GM12878 (cell line): ENCODE data around the gene CELF2.

Experiments
- E2F8 ChIP-seq: fragments of 450-650 bp; IDR thresholded peaks from 2 replicates; pipeline ENCODE4 v1.6.1; 2018; ENCODE audit warnings: mild to moderate bottlenecking, low read depth, moderate library complexity; ENCODE audit not compliant: partially characterized antibody
- MTA2 ChIP-seq: fragments of 450-650 bp; IDR thresholded peaks from 2 replicates; pipeline ENCODE4 v1.6.1; 2016; ENCODE audit warnings: low read depth, mild to moderate bottlenecking, moderate library complexity

GRCh38 chr10:11205030-11205772, 187.5 kb downstream of the CELF2 start:
- TF ChIP-seq MTA2, result no peak
- TF ChIP-seq E2F8, result no peak
